Keratinocyte (primary cell): Measurements from ENCODE around the gene TEAD4. TPM values are rescaled to one million over a fixed set of nuclear protein-coding genes. Genes with fewer than 3 reads are reported as not detected.

Experiments used
- DNase-seq: peaks from one replicate; pipeline ENCODE4 v3.0.0-alpha.2; 2011; ENCODE audit warnings: low read depth, missing footprints, low spot score
- FAIRE-seq: peaks from 2 replicates; lab custom pipeline; 2011; peaks lifted over from hg19 to GRCh38; lab: Jason Lieb, UNC
- H2AFZ ChIP-seq: 2 replicates; pipeline ENCODE4 v1.6.0; 2012; ENCODE audit warnings: low read length, control low read depth, inconsistent platforms; ENCODE audit not compliant: control insufficient read depth
- H3K27ac ChIP-seq: 2 replicates; pipeline ENCODE4 v1.5.1; 2011; ENCODE audit warnings: low read length; ENCODE audit not compliant: control insufficient read depth, insufficient read depth
- H3K27me3 ChIP-seq: 3 replicates; pipeline ENCODE4 v1.6.0; 2011; ENCODE audit warnings: low read length; ENCODE audit not compliant: control insufficient read depth, insufficient read depth; ENCODE audit errors: extremely low read depth
- H3K36me3 ChIP-seq, 2 experiments: 2 replicates in 1 of 2; 3 replicates in 1 of 2; pipeline ENCODE4 v1.5.1; 2011; ENCODE audit warnings: low read length in 2 of 2, mild to moderate bottlenecking in 1 of 2; ENCODE audit not compliant: control insufficient read depth in 2 of 2, insufficient read depth in 2 of 2; ENCODE audit errors: extremely low read depth in 1 of 2
- H3K4me1 ChIP-seq: 3 replicates; pipeline ENCODE4 v1.5.1; 2011; ENCODE audit warnings: low read length; ENCODE audit not compliant: control insufficient read depth, insufficient read depth; ENCODE audit errors: extremely low read depth
- H3K4me2 ChIP-seq: 3 replicates; pipeline ENCODE4 v1.6.0; 2011; ENCODE audit warnings: low read depth, low read length; ENCODE audit not compliant: control insufficient read depth, insufficient read depth; ENCODE audit errors: extremely low read depth
- H3K4me3 ChIP-seq, 3 experiments: fragments of 200-600 bp in 1 of 3; sonication (generic) in 1 of 3; 2 replicates in 2 of 3; 3 replicates in 1 of 3; pipeline ENCODE4 v1.5.1; 2011 to 2016; ENCODE audit warnings: low read length in 3 of 3, mild to moderate bottlenecking in 3 of 3, control low read depth in 2 of 3, inconsistent platforms in 1 of 3, low read depth in 1 of 3, mixed read lengths in 1 of 3, mixed run types in 1 of 3, moderate library complexity in 1 of 3; ENCODE audit not compliant: control insufficient read depth in 2 of 3, insufficient read depth in 2 of 3; ENCODE audit errors: extremely low read depth in 1 of 3
- H3K79me2 ChIP-seq: 2 replicates; pipeline ENCODE4 v1.6.0; 2012; ENCODE audit warnings: low read length; ENCODE audit not compliant: control insufficient read depth, insufficient read depth
- H3K9ac ChIP-seq: 3 replicates; pipeline ENCODE4 v1.6.0; 2011; ENCODE audit warnings: low read length; ENCODE audit not compliant: control insufficient read depth, insufficient read depth; ENCODE audit errors: extremely low read depth
- H3K9me1 ChIP-seq: 3 replicates; pipeline ENCODE4 v1.6.0; 2011; ENCODE audit warnings: low read length; ENCODE audit not compliant: control insufficient read depth, insufficient read depth; ENCODE audit errors: extremely low read depth
- H3K9me3 ChIP-seq: 2 replicates; pipeline ENCODE4 v1.5.1; 2012; ENCODE audit warnings: low read depth, low read length; ENCODE audit not compliant: control insufficient read depth
- H4K20me1 ChIP-seq: 3 replicates; pipeline ENCODE4 v1.6.0; 2011; ENCODE audit warnings: low read length; ENCODE audit not compliant: control insufficient read depth, insufficient read depth; ENCODE audit errors: extremely low read depth
- CTCF ChIP-seq, 3 experiments: IDR thresholded peaks in 1 of 3; conservative IDR thresholded peaks in 1 of 3; optimal IDR thresholded peaks in 1 of 3; 2 replicates in 2 of 3; 3 replicates in 1 of 3; pipeline versions ENCODE3 to v1.5.1; 2011; ENCODE audit warnings: low read length in 3 of 3, mild to moderate bottlenecking in 3 of 3, moderate library complexity in 2 of 3, control low read depth in 1 of 3, inconsistent platforms in 1 of 3; ENCODE audit not compliant: insufficient read depth in 2 of 3; ENCODE audit errors: extremely low read depth in 1 of 3
- EZH2 ChIP-seq: IDR thresholded peaks from one replicate; pipeline ENCODE4 v1.6.1; 2012; ENCODE audit warnings: inconsistent platforms, mild to moderate bottlenecking, low read length, moderate library complexity
- dilution Hi-C: fragments of 300-500 bp; cut with MboI; formaldehyde crosslinking; loops from one replicate; pipeline ENCODE4 v1.7.0; 2020; ENCODE audit warnings: low sequenced_read_pairs; ENCODE audit not compliant: extremely low pct_ligation_motif_present
- polyA plus RNA-seq, 5 experiments: library from polyadenylated mRNA; depleted of rRNA in 3 of 5; stranded (reverse) in 3 of 5; stranded (forward) in 1 of 5; unstranded in 1 of 5; fragments of >200 nt; gene quantifications; 1 replicate in 1 of 5; 2 replicates in 3 of 5; 3 replicates in 1 of 5; pipeline versions ENCODE4 v1.2.1 to v1.2.3, GENCODE V29; 2011 to 2012; ENCODE audit warnings: missing spikeins in 2 of 5, low read depth in 1 of 5, low replicate concordance in 1 of 5

Gene TEAD4
- polyA plus RNA-seq, 1 donor (not counting 4 experiments of a cell fraction or from before 2014, with no cell fraction given), result 8.1 TPM

- FAIRE-seq, result no peak
- H3K4me1 ChIP-seq, result peaks cover 10% of the 10 kb centered on the region
- no peaks in the 10 kb centered on the region for H4K20me1 ChIP-seq
- DNase-seq, result no peak
- H3K36me3 ChIP-seq, result no peaks in the 10 kb centered on the region
- H3K4me2 ChIP-seq, result no peak overlapping the region
- H3K27me3 ChIP-seq, result peaks cover 5% of the 10 kb centered on the region
- no peaks in the 10 kb centered on the region for H3K9me3 ChIP-seq
- H2AFZ ChIP-seq, result no peak overlapping the region
- H3K27ac ChIP-seq, result no peak overlapping the region
- H3K4me3 ChIP-seq, result no peak overlapping the region
- dilution Hi-C loops, result no loop called here
- no peak for TF ChIP-seq CTCF (optimal IDR thresholded peaks at IDR 0.05 in 1 of 3, IDR thresholded peaks at IDR 0.05 in 1 of 3, conservative IDR thresholded peaks at IDR 0.05 in 1 of 3; ENCODE audit: extremely low read depth in 1 of 3, insufficient read depth in 2 of 3, low read length in 3 of 3)
- no peak overlapping the region for H3K9ac ChIP-seq
- no peaks in the 10 kb centered on the region for H3K79me2 ChIP-seq
- H3K9me1 ChIP-seq, result no peaks in the 10 kb centered on the region
These were observed 88.8 kb downstream of the TEAD4 start for GRCh38 chr12:3047961-3048360.

- no peak for DNase-seq
- no peaks in the 10 kb centered on the region for H4K20me1 ChIP-seq
- TF ChIP-seq EZH2, result no peak
- TF ChIP-seq CTCF (optimal IDR thresholded peaks at IDR 0.05 in 1 of 3, IDR thresholded peaks at IDR 0.05 in 1 of 3, conservative IDR thresholded peaks at IDR 0.05 in 1 of 3; ENCODE audit: extremely low read depth in 1 of 3, insufficient read depth in 2 of 3, low read length in 3 of 3), result no peak
- no peak overlapping the region for H3K4me2 ChIP-seq
- H3K4me1 ChIP-seq, result peaks cover 10% of the 10 kb centered on the region
- H2AFZ ChIP-seq, result no peak overlapping the region
- no peaks in the 10 kb centered on the region for H3K9me1 ChIP-seq
- no peak overlapping the region for H3K4me3 ChIP-seq
- H3K27ac ChIP-seq, result no peak overlapping the region
- dilution Hi-C loops, result no loop called here
- H3K27me3 ChIP-seq, result peaks cover 5% of the 10 kb centered on the region
- H3K9ac ChIP-seq, result no peak overlapping the region
- H3K9me3 ChIP-seq, result no peaks in the 10 kb centered on the region
- H3K79me2 ChIP-seq, result no peaks in the 10 kb centered on the region
- FAIRE-seq, result no peak
- H3K36me3 ChIP-seq, result no peaks in the 10 kb centered on the region
These were observed 89.3 kb downstream of the TEAD4 start for GRCh38 chr12:3048540-3048939.
